ENCODE measurements around the gene TRAF3. TPM values are rescaled to one million over a fixed set of nuclear protein-coding genes. Genes with fewer than 3 reads are reported as not detected.
A peak's percentile ranks its signal among the peaks of the same experiment; 100 is the strongest.

The TRAF3 gene
- polyA plus RNA-seq, 1 donor from 2014 or later = 35.3 TPM

- H3K4me3 Mint-ChIP-seq = peak overlapping the region in 2 of 4 donors; percentile 12 to 51
- H3K27me3 Mint-ChIP-seq = no peaks in the 10 kb centered on the region
- H3K9me3 Mint-ChIP-seq = no peaks in the 10 kb centered on the region
- H3K36me3 Mint-ChIP-seq = peaks cover 9% of the 10 kb centered on the region
- H3K4me1 Mint-ChIP-seq = peaks cover 24 to 29% (median 26%) of the 10 kb centered on the region in 3 donors
- H3K27ac Mint-ChIP-seq = peak overlapping the region in 1 of 3 donors; percentile 74
These were observed 168.3 kb downstream of the TRAF3 start for GRCh38 chr14:102945346-102946130.

- peak overlapping the region; percentile 88 to 98 (median 95) for H3K27ac Mint-ChIP-seq
These were observed 170.3 kb downstream of the TRAF3 start for GRCh38 chr14:102947321-102948103.

GRCh38 chr14:102948698-102949061 lies 171.4 kb downstream of the TRAF3 start:
- no peaks in the 10 kb centered on the region for H3K9me3 Mint-ChIP-seq
- peaks cover 13 to 26% (median 25%) of the 10 kb centered on the region in 3 donors for H3K4me1 Mint-ChIP-seq
- peaks cover 10% of the 10 kb centered on the region for H3K36me3 Mint-ChIP-seq

More at GRCh38 chr14:102947321-102948103, 170.3 kb downstream of the TRAF3 start:
- no peaks in the 10 kb centered on the region for H3K9me3 Mint-ChIP-seq
- peaks cover 13 to 26% (median 25%) of the 10 kb centered on the region in 3 donors for H3K4me1 Mint-ChIP-seq
- H3K4me3 Mint-ChIP-seq = peak overlapping the region; percentile 4 to 95 (median 86)
- no peaks in the 10 kb centered on the region for H3K27me3 Mint-ChIP-seq
- H3K36me3 Mint-ChIP-seq = peaks cover 9% of the 10 kb centered on the region

GRCh38 chr14:102949062-102949800 lies 172.0 kb downstream of the TRAF3 start:
- Mint-ChIP-seq H3K27ac (peak overlapping the region; percentile 60 to 93 (median 92)), H3K36me3 (peaks cover 11% of the 10 kb centered on the region), H3K4me1 (peaks cover 13 to 26% (median 25%) of the 10 kb centered on the region in 3 donors), H3K9me3 (no peaks in the 10 kb centered on the region), H3K4me3 (peak overlapping the region; percentile 27 to 60 (median 58)), H3K27me3 (no peaks in the 10 kb centered on the region)

More at GRCh38 chr14:102948698-102949061, 171.4 kb downstream of the TRAF3 start:
- Mint-ChIP-seq H3K4me3 (peak overlapping the region; percentile 27 to 60 (median 58)), H3K27me3 (no peaks in the 10 kb centered on the region), H3K27ac (peak overlapping the region; percentile 60 to 93 (median 92))

GRCh38 chr14:102949801-102950451 lies 172.7 kb downstream of the TRAF3 start:
- H3K9me3 Mint-ChIP-seq = no peaks in the 10 kb centered on the region
- H3K4me1 Mint-ChIP-seq = peaks cover 13 to 26% (median 25%) of the 10 kb centered on the region in 3 donors
- peak overlapping the region in 2 of 4 donors; percentile 58 to 59 for H3K4me3 Mint-ChIP-seq
- H3K27me3 Mint-ChIP-seq = no peaks in the 10 kb centered on the region
- peak overlapping the region; percentile 60 to 93 (median 92) for H3K27ac Mint-ChIP-seq
- H3K36me3 Mint-ChIP-seq = peaks cover 11% of the 10 kb centered on the region

GRCh38 chr14:102951034-102951433 lies 173.8 kb downstream of the TRAF3 start:
- H3K9me3 Mint-ChIP-seq = no peaks in the 10 kb centered on the region
- peak overlapping the region in 2 of 4 donors; percentile 32 to 54 for H3K4me3 Mint-ChIP-seq
- no peaks in the 10 kb centered on the region for H3K27me3 Mint-ChIP-seq
- H3K27ac Mint-ChIP-seq = peak overlapping the region in 1 of 3 donors; percentile 87
- H3K36me3 Mint-ChIP-seq = peaks cover 11% of the 10 kb centered on the region
- peaks cover 13 to 26% (median 25%) of the 10 kb centered on the region in 3 donors for H3K4me1 Mint-ChIP-seq

GRCh38 chr14:102951799-102952198 lies 174.6 kb downstream of the TRAF3 start:
- Mint-ChIP-seq H3K36me3 (peaks cover 7% of the 10 kb centered on the region), H3K27me3 (no peaks in the 10 kb centered on the region), H3K4me1 (peaks cover 7 to 19% (median 18%) of the 10 kb centered on the region in 3 donors), H3K27ac (no peak overlapping the region), H3K4me3 (no peak overlapping the region), H3K9me3 (no peaks in the 10 kb centered on the region)

GRCh38 chr14:102952276-102952675 lies 175.0 kb downstream of the TRAF3 start:
- no peak overlapping the region for H3K27ac Mint-ChIP-seq
- H3K9me3 Mint-ChIP-seq = no peaks in the 10 kb centered on the region
- no peaks in the 10 kb centered on the region for H3K27me3 Mint-ChIP-seq
- peaks cover 5% of the 10 kb centered on the region for H3K36me3 Mint-ChIP-seq
- H3K4me3 Mint-ChIP-seq = no peak overlapping the region
- H3K4me1 Mint-ChIP-seq = peaks cover 6 to 15% (median 14%) of the 10 kb centered on the region in 3 donors

- Mint-ChIP-seq H3K4me1 (peaks cover 6 to 12% (median 12%) of the 10 kb centered on the region in 3 donors), H3K27me3 (no peaks in the 10 kb centered on the region), H3K9me3 (no peaks in the 10 kb centered on the region), H3K27ac (no peak overlapping the region), H3K36me3 (peaks cover 5% of the 10 kb centered on the region), H3K4me3 (no peak overlapping the region)
These were observed 175.9 kb downstream of the TRAF3 start for GRCh38 chr14:102953100-102953499.

- no peaks in the 10 kb centered on the region for H3K27me3 Mint-ChIP-seq
- H3K36me3 Mint-ChIP-seq = peaks cover 9% of the 10 kb centered on the region
- no peak overlapping the region for H3K27ac Mint-ChIP-seq
- H3K4me1 Mint-ChIP-seq = peaks cover 4 to 6% (median 6%) of the 10 kb centered on the region in 3 donors
- H3K4me3 Mint-ChIP-seq = no peak overlapping the region
- H3K9me3 Mint-ChIP-seq = no peaks in the 10 kb centered on the region
These were observed 177.0 kb downstream of the TRAF3 start for GRCh38 chr14:102954081-102954789.

- no peak overlapping the region for H3K27ac Mint-ChIP-seq
- H3K27me3 Mint-ChIP-seq = no peaks in the 10 kb centered on the region
- no peaks in the 10 kb centered on the region for H3K9me3 Mint-ChIP-seq
- peaks cover 7% of the 10 kb centered on the region for H3K36me3 Mint-ChIP-seq
- H3K4me3 Mint-ChIP-seq = no peak overlapping the region
- no peaks in the 10 kb centered on the region for H3K4me1 Mint-ChIP-seq
These were observed 178.6 kb downstream of the TRAF3 start for GRCh38 chr14:102955636-102956408.

- H3K27me3 Mint-ChIP-seq = no peaks in the 10 kb centered on the region
- H3K4me1 Mint-ChIP-seq = no peaks in the 10 kb centered on the region
- no peak overlapping the region for H3K4me3 Mint-ChIP-seq
- peaks cover 7% of the 10 kb centered on the region for H3K36me3 Mint-ChIP-seq
- H3K9me3 Mint-ChIP-seq = no peaks in the 10 kb centered on the region
- no peak overlapping the region for H3K27ac Mint-ChIP-seq
These were observed 180.0 kb downstream of the TRAF3 start for GRCh38 chr14:102957222-102957621.

GRCh38 chr14:102958461-102958860 lies 181.2 kb downstream of the TRAF3 start:
- Mint-ChIP-seq H3K4me3 (no peak overlapping the region), H3K36me3 (peaks cover 7% of the 10 kb centered on the region), H3K27me3 (no peaks in the 10 kb centered on the region), H3K27ac (no peak overlapping the region), H3K4me1 (no peaks in the 10 kb centered on the region), H3K9me3 (no peaks in the 10 kb centered on the region)

Data from IgD-negative memory B cell (primary cell).